K562 treated with DMSO at 1 percent for 4 hours (cell line): ENCODE data around the gene SOAT1. TPM values are rescaled to one million over a fixed set of nuclear protein-coding genes. Genes with fewer than 3 reads are reported as not detected.

ENCODE experiments used
- total RNA-seq: library from RNA; unstranded; fragments of 300-600 nt; gene quantifications from 2 replicates; pipeline ENCODE4 v1.2.3, GENCODE V29; 2022; ENCODE audit not compliant: insufficient read depth

SOAT1 gene
- total RNA-seq, result 7.6 and 12.5 TPM in 2 replicates

DNA sequence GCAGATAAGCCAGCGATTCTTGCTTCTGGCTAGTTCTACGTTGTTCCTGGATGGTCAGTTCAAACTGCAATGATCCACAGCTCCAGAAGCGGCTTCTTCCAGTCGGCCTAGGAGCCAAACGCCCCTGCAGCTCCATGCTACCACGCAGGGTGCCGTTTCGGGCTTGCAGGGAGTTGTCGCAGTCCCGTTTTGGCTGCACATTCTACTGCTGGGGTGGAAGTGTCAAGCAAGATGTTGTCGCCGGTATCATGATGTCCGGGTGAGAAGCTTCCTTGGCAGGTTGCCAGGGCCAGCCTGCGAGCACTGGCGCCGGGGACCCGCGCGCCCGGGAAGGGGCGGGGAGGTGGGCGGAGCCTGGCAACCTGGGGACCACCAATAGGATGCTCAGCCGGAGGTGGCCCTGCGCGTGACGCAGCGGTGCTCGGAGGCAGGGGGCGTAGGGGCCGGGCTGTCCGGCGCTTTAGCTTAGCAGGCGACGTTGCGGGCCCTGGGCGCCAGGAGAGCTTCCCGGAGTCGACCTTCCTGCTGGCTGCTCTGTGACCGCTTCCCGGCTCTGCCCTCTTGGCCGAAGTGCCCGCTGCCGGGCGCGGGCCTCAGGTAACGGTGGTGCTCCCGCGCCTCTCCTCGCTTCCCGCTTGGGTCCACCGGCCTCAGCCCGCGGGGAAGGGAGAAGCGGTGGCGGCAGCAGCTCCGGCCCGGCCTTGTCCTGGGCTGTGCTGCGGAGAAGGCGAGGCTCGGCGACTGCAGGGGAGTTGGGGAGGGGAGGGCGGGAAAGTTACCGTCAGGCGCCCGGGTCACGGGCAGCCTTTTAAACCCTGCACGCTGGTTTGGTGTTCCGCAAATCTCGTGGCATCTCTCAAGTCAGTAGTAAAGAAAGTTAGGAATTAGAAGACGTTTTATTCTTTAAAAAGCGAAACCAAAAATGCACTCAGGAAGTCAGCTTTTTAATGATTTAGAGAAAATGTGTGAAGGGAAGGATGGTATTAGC lies at the start of gene SOAT1:
Gene SOAT1 (plus strand): TSS at position 458 of the 988 bp plus-strand sequence. CDS start 8,888 bp downstream, outside the sequence.

DNA sequence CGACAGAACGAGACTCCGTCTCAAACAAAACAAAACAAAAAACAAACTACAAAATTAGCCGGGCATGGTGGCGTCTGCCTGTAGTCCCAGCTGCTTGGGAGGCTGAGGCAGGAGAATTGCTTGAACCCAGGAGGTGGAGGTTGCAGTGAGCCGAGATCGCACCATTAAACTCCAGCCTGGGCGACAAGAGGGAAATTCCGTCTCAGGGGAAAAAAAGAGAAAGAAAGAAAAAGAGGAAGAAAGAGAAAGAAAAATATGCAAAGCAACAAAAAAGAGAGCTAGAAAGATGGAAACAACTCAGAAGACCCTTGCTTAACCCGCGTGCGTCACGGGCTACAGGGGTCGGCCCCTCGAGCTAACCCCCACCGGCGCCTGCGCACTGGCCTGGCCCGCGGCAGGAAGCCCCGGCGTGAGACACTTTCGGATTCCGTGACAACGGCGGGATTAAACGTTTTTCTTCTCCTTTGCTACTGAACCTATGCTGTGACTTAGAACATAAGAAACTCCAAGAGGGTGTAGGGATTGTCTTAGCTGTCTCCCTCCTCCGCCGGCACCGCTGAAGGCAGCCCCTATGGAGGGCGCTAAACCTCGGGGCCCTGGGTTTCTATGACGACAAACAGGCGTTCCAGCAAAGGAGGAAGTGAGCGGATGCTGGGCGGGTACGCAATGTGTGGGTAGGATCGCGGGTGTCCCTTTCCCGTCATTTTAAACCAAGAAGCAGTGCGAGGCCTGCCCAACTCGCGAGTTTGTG lies 71.9 kb downstream of the SOAT1 start, which contains the start of gene AXDND1:
Gene AXDND1 (plus strand): TSS at position 630 of the 751 bp plus-strand sequence. CDS start 539 bp downstream, outside the sequence.

Other genes with a start within 250 kb of the SOAT1 start
- gene TOR3A, start 211.7 kb upstream of the SOAT1 start, total RNA-seq, result 45.0 and 46.1 TPM in 2 replicates
- 6.5 and 6.9 TPM in 2 replicates for gene ABL2, start 64.1 kb upstream of the SOAT1 start, total RNA-seq
- gene AXDND1, start 72.2 kb downstream of the SOAT1 start, total RNA-seq, result not detected in 2 replicates